GM12864 (cell line): Measurements from ENCODE around the gene GORASP2.
A peak's percentile ranks its signal among the peaks of the same experiment; 100 is the strongest.

Experiments
- DNase-seq: peaks from one replicate; pipeline ENCODE4 v3.0.0-alpha.2; 2011; ENCODE audit warnings: low read depth
- H3K4me3 ChIP-seq: 2 replicates; pipeline ENCODE4 v1.5.1; 2011; ENCODE audit warnings: mild to moderate bottlenecking, low read depth, low read length, control low read depth
- TF ChIP-seq, protein P1 (sequence below): IDR thresholded peaks from 2 replicates; pipeline ENCODE4 v1.5.1; 2011; ENCODE audit warnings: low read depth, mild to moderate bottlenecking, moderate library complexity, low read length, control low read depth, inconsistent platforms; ENCODE audit errors: missing control alignments

The GORASP2 gene

DNA sequence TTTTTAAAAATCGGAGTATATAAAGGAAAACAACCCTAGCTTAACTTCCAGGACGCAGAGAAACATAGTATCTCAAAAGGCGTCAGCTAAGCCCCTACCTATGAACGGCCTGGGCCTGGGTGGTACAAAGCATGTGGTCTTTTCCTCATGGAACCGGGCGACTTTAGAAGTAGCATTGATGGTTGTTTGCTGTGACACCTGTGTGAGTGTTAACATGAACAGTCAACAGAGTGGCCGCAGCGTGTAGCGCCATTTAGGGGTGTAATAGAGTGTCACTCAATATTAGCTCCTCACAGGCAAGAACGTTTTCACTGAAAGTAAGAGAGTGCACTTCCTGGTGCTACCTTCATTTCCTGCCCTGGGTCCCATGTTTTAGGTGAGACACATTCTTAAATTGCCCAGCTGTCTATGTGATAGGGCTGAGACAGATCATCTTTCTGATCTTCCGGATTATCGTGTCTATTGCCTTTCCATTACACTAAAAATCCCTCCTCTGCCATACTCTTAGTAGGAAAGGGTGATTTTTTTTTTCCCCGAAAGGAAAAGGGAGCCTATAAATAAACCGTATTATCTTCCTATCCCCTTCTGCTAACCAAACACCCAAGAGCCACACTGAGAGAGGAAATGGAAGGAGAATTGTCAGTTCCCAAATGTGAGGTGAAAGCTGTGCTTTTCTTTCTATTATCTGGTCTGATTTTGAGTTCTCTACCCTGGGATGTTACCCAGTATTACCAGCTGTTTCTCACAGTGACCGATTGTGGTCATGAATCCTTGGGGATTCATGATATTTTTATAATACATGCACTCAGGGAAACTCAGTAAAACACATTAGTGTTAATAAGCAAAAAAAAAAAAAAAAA, 1.3 kb downstream of the GORASP2 start:
- TF ChIP-seq, protein P1, sequence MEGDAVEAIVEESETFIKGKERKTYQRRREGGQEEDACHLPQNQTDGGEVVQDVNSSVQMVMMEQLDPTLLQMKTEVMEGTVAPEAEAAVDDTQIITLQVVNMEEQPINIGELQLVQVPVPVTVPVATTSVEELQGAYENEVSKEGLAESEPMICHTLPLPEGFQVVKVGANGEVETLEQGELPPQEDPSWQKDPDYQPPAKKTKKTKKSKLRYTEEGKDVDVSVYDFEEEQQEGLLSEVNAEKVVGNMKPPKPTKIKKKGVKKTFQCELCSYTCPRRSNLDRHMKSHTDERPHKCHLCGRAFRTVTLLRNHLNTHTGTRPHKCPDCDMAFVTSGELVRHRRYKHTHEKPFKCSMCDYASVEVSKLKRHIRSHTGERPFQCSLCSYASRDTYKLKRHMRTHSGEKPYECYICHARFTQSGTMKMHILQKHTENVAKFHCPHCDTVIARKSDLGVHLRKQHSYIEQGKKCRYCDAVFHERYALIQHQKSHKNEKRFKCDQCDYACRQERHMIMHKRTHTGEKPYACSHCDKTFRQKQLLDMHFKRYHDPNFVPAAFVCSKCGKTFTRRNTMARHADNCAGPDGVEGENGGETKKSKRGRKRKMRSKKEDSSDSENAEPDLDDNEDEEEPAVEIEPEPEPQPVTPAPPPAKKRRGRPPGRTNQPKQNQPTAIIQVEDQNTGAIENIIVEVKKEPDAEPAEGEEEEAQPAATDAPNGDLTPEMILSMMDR = no peak
- peak overlapping the region; percentile 63 for H3K4me3 ChIP-seq
- DNase-seq = peak; percentile 76

DNA sequence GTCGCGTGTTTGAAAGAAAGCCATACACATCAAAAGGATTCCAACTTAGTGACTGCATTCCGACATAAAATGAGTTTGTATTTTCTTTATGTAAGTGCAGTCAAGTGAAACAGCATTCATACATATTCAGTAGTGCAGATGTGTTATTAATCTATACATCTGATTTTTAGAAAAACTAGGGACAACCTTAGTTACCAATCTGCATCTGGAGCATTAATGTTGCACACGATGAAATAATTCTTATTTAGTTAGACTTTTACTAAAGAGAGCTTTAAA, 1.9 kb downstream of the GORASP2 start:
- peak overlapping the region; percentile 63 for H3K4me3 ChIP-seq
- TF ChIP-seq, protein P1 = no peak
- DNase-seq = no peak

DNA sequence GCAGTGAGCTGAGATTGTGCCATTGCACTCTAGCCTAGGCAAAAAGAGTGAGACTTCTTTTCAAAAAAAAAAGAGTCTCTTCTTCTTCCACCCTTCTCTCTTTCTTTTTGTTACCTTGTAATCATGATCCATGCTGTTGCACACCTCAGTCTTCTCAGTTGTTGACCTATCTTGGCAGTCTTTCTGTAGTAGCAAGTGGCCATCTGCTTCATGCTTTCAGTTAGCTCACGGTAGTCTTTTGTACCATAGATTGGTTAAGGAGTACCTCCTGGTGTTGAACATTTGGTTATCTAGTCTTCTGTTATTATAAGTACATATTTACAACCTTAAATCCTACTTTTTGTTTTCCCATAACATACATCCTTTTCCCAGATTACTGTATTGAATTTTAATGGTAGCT, 3.1 kb downstream of the GORASP2 start:
- no peak for DNase-seq
- H3K4me3 ChIP-seq = no peak overlapping the region
- TF ChIP-seq, protein P1 = no peak

DNA sequence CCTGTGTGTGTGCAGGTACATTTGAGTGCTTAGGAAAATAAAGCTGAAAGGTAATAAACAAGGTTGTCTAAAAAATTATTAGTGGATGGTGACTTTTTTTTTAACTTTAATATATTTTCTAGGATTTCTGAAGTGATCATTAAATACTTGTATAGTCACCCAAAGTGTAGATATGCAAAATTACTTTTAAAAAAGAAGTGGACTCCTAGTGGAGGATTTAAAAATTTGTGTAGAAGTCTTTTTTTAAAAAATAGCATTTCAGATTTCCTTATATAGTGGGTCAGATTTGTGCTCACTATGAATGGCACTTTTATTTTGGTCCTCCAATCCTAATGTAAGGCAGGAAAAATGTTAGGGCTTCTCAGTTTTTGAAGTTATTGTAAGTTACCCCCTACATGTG, 3.9 kb downstream of the GORASP2 start:
- no peak overlapping the region for H3K4me3 ChIP-seq
- DNase-seq = no peak
- TF ChIP-seq, protein P1 = peak; percentile 10

DNA sequence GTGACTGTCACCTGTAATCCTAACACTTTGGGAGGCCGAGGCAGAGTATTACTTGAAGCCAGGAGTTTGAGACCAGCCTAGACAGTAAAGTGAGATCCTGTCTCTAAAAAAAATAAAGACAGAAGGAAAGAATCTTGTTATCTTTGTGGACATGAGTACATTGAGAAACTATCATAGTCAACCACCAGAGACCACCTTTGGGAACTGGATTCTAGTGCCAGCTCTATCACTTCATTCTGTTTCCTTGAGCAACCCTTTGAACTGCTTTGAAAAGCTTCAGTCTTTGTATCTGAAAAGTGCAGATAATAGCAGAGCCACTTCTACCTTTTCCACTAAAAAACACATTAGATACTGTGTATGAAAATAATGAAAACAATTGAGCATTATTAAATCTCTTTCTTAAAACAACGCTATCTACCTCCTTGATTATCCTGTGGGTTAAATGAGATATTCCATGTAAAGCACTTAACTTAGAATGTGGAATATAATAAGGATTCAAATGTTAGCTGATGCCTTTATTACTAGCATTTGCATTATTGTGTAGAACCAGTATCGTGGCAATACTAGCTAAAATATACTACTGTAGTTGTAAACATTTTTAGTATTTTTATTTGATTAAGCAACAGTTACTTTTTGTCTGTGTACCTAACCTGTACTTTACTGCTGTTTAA, 8.8 kb downstream of the GORASP2 start:
- TF ChIP-seq, protein P1 = no peak
- H3K4me3 ChIP-seq = no peak overlapping the region
- no peak for DNase-seq

DNA sequence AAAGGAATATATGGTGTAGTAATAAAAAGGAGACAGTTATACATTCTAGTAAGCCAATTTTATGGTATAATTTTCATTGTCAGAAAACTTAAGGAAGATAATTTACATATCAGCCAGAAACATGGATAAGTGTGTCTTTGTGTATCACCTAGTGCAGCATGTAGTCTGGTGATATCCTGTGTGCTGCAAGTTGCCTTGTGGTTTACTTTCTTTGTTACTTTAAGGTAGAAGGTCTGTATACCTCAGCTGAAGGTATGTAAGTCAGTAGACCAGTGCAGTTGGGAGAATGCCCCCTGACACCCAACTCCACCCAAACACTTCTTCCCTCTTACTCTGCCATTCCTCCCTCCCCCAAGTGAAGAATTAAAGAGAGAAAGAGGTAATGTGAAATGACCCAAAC, 11.0 kb downstream of the GORASP2 start:
- TF ChIP-seq, protein P1 = no peak
- DNase-seq = no peak
- H3K4me3 ChIP-seq = no peak overlapping the region
